ENCODE data around the gene TSPAN4. TPM values are rescaled to one million over a fixed set of nuclear protein-coding genes. Genes with fewer than 3 reads are reported as not detected.
A peak's percentile ranks its signal among the peaks of the same experiment; 100 is the strongest.

TSPAN4 gene
- total and polyA plus RNA-seq, 9 of the 15 experiments (the other 6 are each of a cell fraction or from before 2014, with no cell fraction given) = 0.07 to 31.0 (median 15.7) TPM

DNA sequence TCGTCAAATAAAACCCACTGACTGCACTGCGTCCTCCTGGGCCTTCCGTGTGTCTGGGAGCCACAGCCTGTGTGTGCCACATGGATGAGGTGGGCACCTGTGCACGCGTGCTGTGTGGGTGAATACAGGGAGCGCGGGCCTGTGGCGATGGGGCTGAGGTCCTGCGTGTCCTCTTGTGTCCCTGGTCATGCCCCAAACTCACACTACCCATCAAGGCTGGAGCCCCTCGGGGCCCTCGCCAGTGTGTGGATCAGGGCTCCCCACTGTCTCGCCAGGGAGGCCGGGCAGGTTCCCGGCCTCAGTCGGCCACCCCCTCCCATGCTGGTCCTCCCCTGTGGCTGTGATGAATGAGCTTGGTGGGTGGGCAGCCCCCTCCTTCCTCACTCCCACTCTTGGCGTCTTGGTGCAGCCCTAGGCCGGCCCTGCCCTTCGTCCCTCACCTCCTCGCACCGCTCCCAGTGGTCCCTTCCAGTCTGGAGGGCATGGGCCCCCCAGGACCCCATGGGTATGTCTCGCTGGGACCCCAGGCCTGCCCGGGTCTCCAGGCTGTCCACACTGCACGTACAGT, 10.6 kb upstream of the TSPAN4 start (continued):
- TF ChIP-seq, protein P1, sequence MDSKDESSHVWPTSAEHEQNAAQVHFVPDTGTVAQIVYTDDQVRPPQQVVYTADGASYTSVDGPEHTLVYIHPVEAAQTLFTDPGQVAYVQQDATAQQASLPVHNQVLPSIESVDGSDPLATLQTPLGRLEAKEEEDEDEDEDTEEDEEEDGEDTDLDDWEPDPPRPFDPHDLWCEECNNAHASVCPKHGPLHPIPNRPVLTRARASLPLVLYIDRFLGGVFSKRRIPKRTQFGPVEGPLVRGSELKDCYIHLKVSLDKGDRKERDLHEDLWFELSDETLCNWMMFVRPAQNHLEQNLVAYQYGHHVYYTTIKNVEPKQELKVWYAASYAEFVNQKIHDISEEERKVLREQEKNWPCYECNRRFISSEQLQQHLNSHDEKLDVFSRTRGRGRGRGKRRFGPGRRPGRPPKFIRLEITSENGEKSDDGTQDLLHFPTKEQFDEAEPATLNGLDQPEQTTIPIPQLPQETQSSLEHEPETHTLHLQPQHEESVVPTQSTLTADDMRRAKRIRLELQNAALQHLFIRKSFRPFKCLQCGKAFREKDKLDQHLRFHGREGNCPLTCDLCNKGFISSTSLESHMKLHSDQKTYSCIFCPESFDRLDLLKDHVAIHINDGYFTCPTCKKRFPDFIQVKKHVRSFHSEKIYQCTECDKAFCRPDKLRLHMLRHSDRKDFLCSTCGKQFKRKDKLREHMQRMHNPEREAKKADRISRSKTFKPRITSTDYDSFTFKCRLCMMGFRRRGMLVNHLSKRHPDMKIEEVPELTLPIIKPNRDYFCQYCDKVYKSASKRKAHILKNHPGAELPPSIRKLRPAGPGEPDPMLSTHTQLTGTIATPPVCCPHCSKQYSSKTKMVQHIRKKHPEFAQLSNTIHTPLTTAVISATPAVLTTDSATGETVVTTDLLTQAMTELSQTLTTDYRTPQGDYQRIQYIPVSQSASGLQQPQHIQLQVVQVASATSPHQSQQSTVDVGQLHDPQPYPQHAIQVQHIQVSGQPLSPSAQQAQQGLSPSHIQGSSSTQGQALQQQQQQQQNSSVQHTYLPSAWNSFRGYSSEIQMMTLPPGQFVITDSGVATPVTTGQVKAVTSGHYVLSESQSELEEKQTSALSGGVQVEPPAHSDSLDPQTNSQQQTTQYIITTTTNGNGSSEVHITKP (IDR thresholded peaks at IDR 0.05; ENCODE audit: partially characterized antibody) = peak; percentile 76
- TF ChIP-seq BCLAF1 (IDR thresholded peaks at IDR 0.05; ENCODE audit: borderline replicate concordance in 1 of 2, control insufficient read depth in 1 of 2, low read depth in 2 of 2, low read length in 1 of 2) (no peak), RBM17 (IDR thresholded peaks at IDR 0.05; ENCODE audit: borderline replicate concordance, low read depth, low read length) (no peak), RBFOX2 (IDR thresholded peaks at IDR 0.05; ENCODE audit: low read depth, low read length) (peak; percentile 1; the same call in 1 of the 2 replicates), GATA2 (CRISPR knock-in tag; IDR thresholded peaks at IDR 0.05) (no peak), HMBOX1 (IDR thresholded peaks at IDR 0.05) (no peak), IRF2 (CRISPR knock-in tag; IDR thresholded peaks at IDR 0.05) (no peak), ZNF696 (CRISPR knock-in tag; conservative IDR thresholded peaks at IDR 0.05) (no peak)
- TF ChIP-seq, protein P2, sequence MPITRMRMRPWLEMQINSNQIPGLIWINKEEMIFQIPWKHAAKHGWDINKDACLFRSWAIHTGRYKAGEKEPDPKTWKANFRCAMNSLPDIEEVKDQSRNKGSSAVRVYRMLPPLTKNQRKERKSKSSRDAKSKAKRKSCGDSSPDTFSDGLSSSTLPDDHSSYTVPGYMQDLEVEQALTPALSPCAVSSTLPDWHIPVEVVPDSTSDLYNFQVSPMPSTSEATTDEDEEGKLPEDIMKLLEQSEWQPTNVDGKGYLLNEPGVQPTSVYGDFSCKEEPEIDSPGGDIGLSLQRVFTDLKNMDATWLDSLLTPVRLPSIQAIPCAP (CRISPR knock-in tag; IDR thresholded peaks at IDR 0.05; ENCODE audit: borderline replicate concordance) = no peak

All from K562 (cell line).